ENCODE results near the gene GABRR3.
A peak's percentile ranks its signal among the peaks of the same experiment; 100 is the strongest.

Gene GABRR3

GRCh38 chr3:97988784-97989568 lies 46.1 kb downstream of the GABRR3 start:
- no peak for TF ChIP-seq POLR2A (IDR thresholded peaks at IDR 0.05; ENCODE audit: low read depth, low read length)
- no peak for DNase-seq (ENCODE audit: insufficient read length, low spot score)
- FAIRE-seq, result no peak

GRCh38 chr3:97987306-97987705 lies 47.8 kb downstream of the GABRR3 start:
- no peak for TF ChIP-seq POLR2A (IDR thresholded peaks at IDR 0.05; ENCODE audit: low read depth, low read length)
- no peak for FAIRE-seq
- DNase-seq (ENCODE audit: insufficient read length, low spot score), result no peak

GRCh38 chr3:97983933-97984491 lies 51.1 kb downstream of the GABRR3 start:
- no peak for TF ChIP-seq POLR2A (IDR thresholded peaks at IDR 0.05; ENCODE audit: low read depth, low read length)
- FAIRE-seq, result no peak
- DNase-seq (ENCODE audit: insufficient read length, low spot score), result no peak

GRCh38 chr3:97981886-97982285 lies 53.2 kb downstream of the GABRR3 start:
- FAIRE-seq (no peak), DNase-seq (ENCODE audit: insufficient read length, low spot score) (no peak)
- TF ChIP-seq POLR2A (IDR thresholded peaks at IDR 0.05; ENCODE audit: low read depth, low read length), result no peak

GRCh38 chr3:97979610-97980009 lies 55.5 kb downstream of the GABRR3 start:
- DNase-seq (ENCODE audit: insufficient read length, low spot score) (no peak), FAIRE-seq (no peak)
- TF ChIP-seq POLR2A (IDR thresholded peaks at IDR 0.05; ENCODE audit: low read depth, low read length), result no peak

- DNase-seq (ENCODE audit: insufficient read length, low spot score) (no peak), FAIRE-seq (no peak)
- no peak for TF ChIP-seq POLR2A (IDR thresholded peaks at IDR 0.05; ENCODE audit: low read depth, low read length)
Measured at GRCh38 chr3:97975466-97975865, 59.6 kb downstream of the GABRR3 start.

- no peak for FAIRE-seq
- no peak for DNase-seq (ENCODE audit: insufficient read length, low spot score)
- no peak for TF ChIP-seq POLR2A (IDR thresholded peaks at IDR 0.05; ENCODE audit: low read depth, low read length)
Measured at GRCh38 chr3:97974996-97975395, 60.1 kb downstream of the GABRR3 start.

- DNase-seq (ENCODE audit: insufficient read length, low spot score) (no peak), FAIRE-seq (no peak)
- TF ChIP-seq POLR2A (IDR thresholded peaks at IDR 0.05; ENCODE audit: low read depth, low read length), result no peak
Measured at GRCh38 chr3:97972976-97973375, 62.1 kb downstream of the GABRR3 start.

- FAIRE-seq, result peak; percentile 67
- DNase-seq (ENCODE audit: insufficient read length, low spot score), result peak; percentile 73
- TF ChIP-seq POLR2A (IDR thresholded peaks at IDR 0.05; ENCODE audit: low read depth, low read length), result peak; percentile 91
Measured at GRCh38 chr3:97971679-97972567, 63.2 kb downstream of the GABRR3 start, which contains the start of gene RIOX2. RIOX2 (minus strand) TSS chr3:97972431; CDS start chr3:97967593, 4,838 bp downstream.

- DNase-seq (ENCODE audit: insufficient read length, low spot score) (no peak), FAIRE-seq (no peak)
- TF ChIP-seq POLR2A (IDR thresholded peaks at IDR 0.05; ENCODE audit: low read depth, low read length), result no peak
Measured at GRCh38 chr3:97970956-97971620, 64.0 kb downstream of the GABRR3 start.

- TF ChIP-seq POLR2A (IDR thresholded peaks at IDR 0.05; ENCODE audit: low read depth, low read length), result no peak
- FAIRE-seq (no peak), DNase-seq (ENCODE audit: insufficient read length, low spot score) (no peak)
Measured at GRCh38 chr3:97970156-97970555, 65.0 kb downstream of the GABRR3 start.

- FAIRE-seq (no peak), DNase-seq (ENCODE audit: insufficient read length, low spot score) (no peak)
- no peak for TF ChIP-seq POLR2A (IDR thresholded peaks at IDR 0.05; ENCODE audit: low read depth, low read length)
Measured at GRCh38 chr3:97969541-97969940, 65.6 kb downstream of the GABRR3 start.

- FAIRE-seq (no peak), DNase-seq (ENCODE audit: insufficient read length, low spot score) (no peak)
- TF ChIP-seq POLR2A (IDR thresholded peaks at IDR 0.05; ENCODE audit: low read depth, low read length), result no peak
Measured at GRCh38 chr3:97968376-97968775, 66.7 kb downstream of the GABRR3 start.

- no peak for DNase-seq (ENCODE audit: insufficient read length, low spot score)
- no peak for FAIRE-seq
- no peak for TF ChIP-seq POLR2A (IDR thresholded peaks at IDR 0.05; ENCODE audit: low read depth, low read length)
Measured at GRCh38 chr3:97967966-97968365, 67.1 kb downstream of the GABRR3 start.
